MM.1S (cell line): ENCODE results near the gene GRHL3.
A peak's percentile ranks its signal among the peaks of the same experiment; 100 is the strongest.

Source experiments
- DNase-seq: peaks from one replicate; pipeline ENCODE4 v3.0.0-alpha.2; 2015
- H2AFZ ChIP-seq: fragments of 300-600 bp; sonication (generic); 2 replicates; pipeline ENCODE4 v1.6.0; 2016; ENCODE audit warnings: antibody characterized with exemption, low read length
- H3F3A ChIP-seq: fragments of 300-600 bp; sonication (generic); 2 replicates; pipeline ENCODE4 v1.6.1; 2016; ENCODE audit warnings: mild to moderate bottlenecking, antibody characterized with exemption, low read length, moderate library complexity, mixed read lengths; ENCODE audit not compliant: insufficient read depth
- H3K27ac ChIP-seq: fragments of 300-600 bp; sonication (generic); 2 replicates; pipeline ENCODE4 v1.5.1; 2016; ENCODE audit warnings: mild to moderate bottlenecking, low read length
- H3K27me3 ChIP-seq: fragments of 300-600 bp; sonication (generic); replicated peaks from 2 replicates; pipeline ENCODE4 v1.6.0; 2016; ENCODE audit warnings: low read length; ENCODE audit not compliant: insufficient read depth
- H3K36me3 ChIP-seq: fragments of 300-600 bp; sonication (generic); replicated peaks from 2 replicates; pipeline ENCODE4 v1.6.1; 2016; ENCODE audit warnings: mild to moderate bottlenecking, low read length, mixed read lengths; ENCODE audit not compliant: insufficient read depth
- H3K4me1 ChIP-seq: fragments of 300-600 bp; sonication (generic); 2 replicates; pipeline ENCODE4 v1.6.1; 2016; ENCODE audit warnings: low read length, mixed read lengths
- H3K4me2 ChIP-seq: fragments of 300-600 bp; sonication (generic); 2 replicates; pipeline ENCODE4 v1.6.0; 2016; ENCODE audit warnings: low read depth, low read length
- H3K4me3 ChIP-seq: fragments of 300-600 bp; sonication (generic); 2 replicates; pipeline ENCODE4 v1.5.1; 2016; ENCODE audit warnings: low read length, mixed read lengths
- H3K79me2 ChIP-seq: fragments of 300-600 bp; sonication (generic); 2 replicates; pipeline ENCODE4 v1.6.1; 2016; ENCODE audit warnings: mixed run types, low read length, mixed read lengths
- H3K9ac ChIP-seq: fragments of 300-600 bp; sonication (generic); 2 replicates; pipeline ENCODE4 v1.6.1; 2016; ENCODE audit warnings: low read length, mixed read lengths
- H3K9me2 ChIP-seq: fragments of 300-600 bp; sonication (generic); replicated peaks from 2 replicates; pipeline ENCODE4 v1.6.1; 2016; ENCODE audit warnings: mild to moderate bottlenecking, low read length, mixed read lengths; ENCODE audit not compliant: insufficient read depth
- H3K9me3 ChIP-seq: fragments of 300-600 bp; sonication (generic); replicated peaks from 2 replicates; pipeline ENCODE4 v1.6.1; 2016; ENCODE audit warnings: mild to moderate bottlenecking, low read length, mixed read lengths; ENCODE audit not compliant: insufficient read depth
- H4K20me1 ChIP-seq: fragments of 300-600 bp; sonication (generic); 2 replicates; pipeline ENCODE4 v1.6.1; 2016; ENCODE audit warnings: mild to moderate bottlenecking, low read length, moderate library complexity, mixed read lengths; ENCODE audit not compliant: insufficient read depth
- CTCF ChIP-seq: fragments of 300-600 bp; sonication (generic); IDR thresholded peaks from 2 replicates; pipeline ENCODE4 v1.5.1; 2016; ENCODE audit warnings: antibody characterized with exemption, low read length, mixed read lengths
- EZH2 ChIP-seq: fragments of 300-600 bp; sonication (generic); optimal IDR thresholded peaks from 2 replicates; pipeline ENCODE3; 2017; ENCODE audit warnings: low read depth, mild to moderate bottlenecking, antibody characterized with exemption, low read length, mixed read lengths
- EZH2phosphoT487 ChIP-seq: fragments of 300-600 bp; sonication (generic); IDR thresholded peaks from 2 replicates; pipeline ENCODE4 v1.6.1; 2018; ENCODE audit warnings: antibody characterized with exemption, low read length

GRHL3 gene

GRCh38 chr1:24384251-24385090 lies 65.3 kb downstream of the GRHL3 start:
- Histone ChIP-seq H3K27me3 (no peaks in the 10 kb centered on the region), H2AFZ (0 out of 2 replicates have a peak overlapping the region, but pooled peaks have one; percentile 5), H3K4me3 (peak overlapping the region; percentile 19; the same call in 1 of the 2 replicates), H3K36me3 (no peaks in the 10 kb centered on the region), H3K9ac (peak overlapping the region; percentile 24; the same call in 1 of the 2 replicates), H3K9me3 (no peaks in the 10 kb centered on the region), H3K4me2 (peak overlapping the region; percentile 60), H3K4me1 (peaks cover 59% of the 10 kb centered on the region), H3K79me2 (no peaks in the 10 kb centered on the region), H3F3A (peaks cover 38% of the 10 kb centered on the region), H3K9me2 (no peaks in the 10 kb centered on the region), H3K27ac (peak overlapping the region; percentile 89), H4K20me1 (no peaks in the 10 kb centered on the region)
- no peak for TF ChIP-seq EZH2phosphoT487
- no peak for TF ChIP-seq CTCF
- no peak for TF ChIP-seq EZH2
- peak; percentile 90 for DNase-seq

- peak overlapping the region; percentile 24; the same call in 1 of the 2 replicates for H3K9ac ChIP-seq
These were observed 66.2 kb downstream of the GRHL3 start for GRCh38 chr1:24385160-24385940.

GRCh38 chr1:24386241-24386640 lies 67.1 kb downstream of the GRHL3 start:
- no peaks in the 10 kb centered on the region for H3K27me3 ChIP-seq
- H3F3A ChIP-seq: peaks cover 56% of the 10 kb centered on the region
- no peaks in the 10 kb centered on the region for H3K9me3 ChIP-seq
- H3K4me1 ChIP-seq: peaks cover 76% of the 10 kb centered on the region
- no peak overlapping the region for H2AFZ ChIP-seq
- H3K4me3 ChIP-seq: no peak overlapping the region
- peak overlapping the region; percentile 89; the same call in 1 of the 2 replicates for H3K27ac ChIP-seq
- H4K20me1 ChIP-seq: no peaks in the 10 kb centered on the region
- H3K4me2 ChIP-seq: peak overlapping the region; percentile 60; the same call in 1 of the 2 replicates
- H3K9ac ChIP-seq: no peak overlapping the region
- no peaks in the 10 kb centered on the region for H3K36me3 ChIP-seq
- H3K9me2 ChIP-seq: no peaks in the 10 kb centered on the region
- TF ChIP-seq EZH2phosphoT487 (no peak), CTCF (no peak), EZH2 (no peak)
- no peak for DNase-seq
- no peaks in the 10 kb centered on the region for H3K79me2 ChIP-seq

More at GRCh38 chr1:24385160-24385940, 66.2 kb downstream of the GRHL3 start:
- Histone ChIP-seq H4K20me1 (no peaks in the 10 kb centered on the region), H3K9me2 (no peaks in the 10 kb centered on the region), H3K27me3 (no peaks in the 10 kb centered on the region), H3K4me3 (peak overlapping the region; percentile 19; the same call in 1 of the 2 replicates), H3K4me2 (peak overlapping the region; percentile 60), H3K27ac (peak overlapping the region; percentile 89), H3F3A (peaks cover 47% of the 10 kb centered on the region), H3K9me3 (no peaks in the 10 kb centered on the region), H3K4me1 (peaks cover 68% of the 10 kb centered on the region), H3K36me3 (no peaks in the 10 kb centered on the region), H3K79me2 (no peaks in the 10 kb centered on the region), H2AFZ (no peak overlapping the region)
- DNase-seq: peak; percentile 55
- TF ChIP-seq CTCF (peak; percentile 71), EZH2phosphoT487 (no peak)
